ENCODE results near the gene DLL1.

DNA sequence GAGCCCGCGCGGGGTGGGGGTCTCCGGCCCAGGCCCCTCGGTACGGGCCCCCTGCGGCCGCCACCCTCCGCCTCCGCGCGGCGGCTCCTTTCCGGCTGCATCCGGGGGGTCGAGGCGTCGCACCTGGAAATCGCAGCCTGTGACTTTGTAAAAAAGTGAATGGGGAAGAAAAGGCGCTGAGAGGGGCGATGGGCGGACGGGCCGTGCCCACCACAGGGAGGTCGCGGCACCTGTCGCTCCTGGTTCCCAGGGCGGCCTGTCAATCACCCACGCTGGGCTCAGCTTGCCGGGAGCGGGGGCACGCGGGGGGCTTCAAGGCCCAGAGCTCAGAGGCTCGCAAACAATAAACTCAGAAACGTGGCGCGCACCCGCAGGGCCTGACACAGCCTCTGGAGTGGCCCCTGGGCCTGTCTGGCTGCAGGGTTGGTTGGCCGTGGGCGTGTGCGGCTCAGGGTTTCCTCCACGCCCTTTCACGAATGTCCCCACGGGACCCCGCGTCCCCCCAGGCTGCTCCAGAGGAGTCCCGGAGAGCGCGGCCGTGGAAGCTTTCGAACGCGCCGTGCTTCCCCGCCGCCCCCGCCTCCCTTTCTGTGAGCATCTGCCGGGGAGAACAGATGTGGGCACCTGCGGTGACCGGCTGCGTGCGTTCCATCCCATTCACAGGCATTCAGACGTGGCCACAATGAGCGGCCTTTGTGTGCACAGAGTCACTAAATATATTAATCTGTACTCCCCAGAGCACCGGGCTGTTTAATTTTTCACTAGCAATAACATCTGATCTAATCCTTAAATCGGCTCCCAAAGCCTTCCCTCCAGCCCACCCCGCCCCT is 6.1 kb upstream of the DLL1 start:
- TF ChIP-seq EP300 (IDR thresholded peaks at IDR 0.05) (no peak), POLR2A (IDR thresholded peaks at IDR 0.05) (no peak), CTCF (IDR thresholded peaks at IDR 0.05) (no peak)

Measured in suprapubic skin (tissue), 3 donors.